ENCODE data around the gene CIB4. TPM values are rescaled to one million over a fixed set of nuclear protein-coding genes. Genes with fewer than 3 reads are reported as not detected.

CIB4 gene
- total RNA-seq, 2 donors from 2014 or later: not detected

DNA sequence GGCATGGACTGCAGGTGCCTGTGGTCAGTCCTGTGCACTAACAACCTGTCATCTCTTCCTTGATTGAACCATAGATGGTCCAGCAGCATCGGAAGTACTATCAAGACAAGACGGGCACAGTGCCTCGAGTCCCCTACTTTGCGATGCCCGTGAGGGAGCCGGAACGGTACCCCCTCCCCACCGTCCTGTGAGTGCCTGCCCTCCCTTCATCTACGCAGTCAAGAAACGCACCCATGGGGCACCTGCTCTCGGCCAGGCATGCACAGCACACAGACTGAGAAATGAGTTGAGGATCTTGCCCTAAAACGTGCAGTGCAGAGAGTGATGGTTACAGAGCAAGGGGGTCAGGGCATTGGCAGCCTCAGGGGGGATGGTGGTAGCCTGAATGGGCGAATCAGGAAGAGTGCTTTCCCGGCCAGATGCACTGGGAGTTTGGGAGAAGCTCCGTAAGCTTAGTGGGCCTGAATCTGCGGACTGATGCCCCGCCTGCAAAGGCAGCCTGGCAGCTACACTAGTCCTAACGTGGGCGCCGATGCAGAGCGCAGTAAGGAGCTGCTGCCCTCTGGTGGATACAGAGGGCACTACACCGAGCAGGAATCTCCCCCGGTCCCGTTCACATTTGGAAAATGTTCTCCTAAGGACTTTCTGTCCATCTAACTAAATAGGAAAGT, 63.6 kb downstream of the CIB4 start:
- Histone ChIP-seq H3K36me3 (replicated peaks in 1 of 2; ENCODE audit: insufficient read depth in 1 of 2, low read depth in 2 of 2) (no peaks in the 10 kb centered on the region), H3K4me3 (no peak overlapping the region), H3K27ac (no peak overlapping the region), H3K27me3 (no peaks in the 10 kb centered on the region), H3K9me3 (no peaks in the 10 kb centered on the region), H3K4me1 (no peaks in the 10 kb centered on the region)
- intact Hi-C loops (cut with DNase I): no loop called here
- 34 to 66% methylated on average over 15 to 24 of the region's 24 CpGs for WGBS, 2 donors
- DNase-seq (peak; percentile 65 to 77 (median 71)), ATAC-seq (peak; percentile 81)
- TF ChIP-seq POLR2A (IDR thresholded peaks at IDR 0.05): no peak
- TF ChIP-seq, protein P1, sequence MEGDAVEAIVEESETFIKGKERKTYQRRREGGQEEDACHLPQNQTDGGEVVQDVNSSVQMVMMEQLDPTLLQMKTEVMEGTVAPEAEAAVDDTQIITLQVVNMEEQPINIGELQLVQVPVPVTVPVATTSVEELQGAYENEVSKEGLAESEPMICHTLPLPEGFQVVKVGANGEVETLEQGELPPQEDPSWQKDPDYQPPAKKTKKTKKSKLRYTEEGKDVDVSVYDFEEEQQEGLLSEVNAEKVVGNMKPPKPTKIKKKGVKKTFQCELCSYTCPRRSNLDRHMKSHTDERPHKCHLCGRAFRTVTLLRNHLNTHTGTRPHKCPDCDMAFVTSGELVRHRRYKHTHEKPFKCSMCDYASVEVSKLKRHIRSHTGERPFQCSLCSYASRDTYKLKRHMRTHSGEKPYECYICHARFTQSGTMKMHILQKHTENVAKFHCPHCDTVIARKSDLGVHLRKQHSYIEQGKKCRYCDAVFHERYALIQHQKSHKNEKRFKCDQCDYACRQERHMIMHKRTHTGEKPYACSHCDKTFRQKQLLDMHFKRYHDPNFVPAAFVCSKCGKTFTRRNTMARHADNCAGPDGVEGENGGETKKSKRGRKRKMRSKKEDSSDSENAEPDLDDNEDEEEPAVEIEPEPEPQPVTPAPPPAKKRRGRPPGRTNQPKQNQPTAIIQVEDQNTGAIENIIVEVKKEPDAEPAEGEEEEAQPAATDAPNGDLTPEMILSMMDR (IDR thresholded peaks at IDR 0.05): peak; percentile 91 to 99 (median 91)

DNA sequence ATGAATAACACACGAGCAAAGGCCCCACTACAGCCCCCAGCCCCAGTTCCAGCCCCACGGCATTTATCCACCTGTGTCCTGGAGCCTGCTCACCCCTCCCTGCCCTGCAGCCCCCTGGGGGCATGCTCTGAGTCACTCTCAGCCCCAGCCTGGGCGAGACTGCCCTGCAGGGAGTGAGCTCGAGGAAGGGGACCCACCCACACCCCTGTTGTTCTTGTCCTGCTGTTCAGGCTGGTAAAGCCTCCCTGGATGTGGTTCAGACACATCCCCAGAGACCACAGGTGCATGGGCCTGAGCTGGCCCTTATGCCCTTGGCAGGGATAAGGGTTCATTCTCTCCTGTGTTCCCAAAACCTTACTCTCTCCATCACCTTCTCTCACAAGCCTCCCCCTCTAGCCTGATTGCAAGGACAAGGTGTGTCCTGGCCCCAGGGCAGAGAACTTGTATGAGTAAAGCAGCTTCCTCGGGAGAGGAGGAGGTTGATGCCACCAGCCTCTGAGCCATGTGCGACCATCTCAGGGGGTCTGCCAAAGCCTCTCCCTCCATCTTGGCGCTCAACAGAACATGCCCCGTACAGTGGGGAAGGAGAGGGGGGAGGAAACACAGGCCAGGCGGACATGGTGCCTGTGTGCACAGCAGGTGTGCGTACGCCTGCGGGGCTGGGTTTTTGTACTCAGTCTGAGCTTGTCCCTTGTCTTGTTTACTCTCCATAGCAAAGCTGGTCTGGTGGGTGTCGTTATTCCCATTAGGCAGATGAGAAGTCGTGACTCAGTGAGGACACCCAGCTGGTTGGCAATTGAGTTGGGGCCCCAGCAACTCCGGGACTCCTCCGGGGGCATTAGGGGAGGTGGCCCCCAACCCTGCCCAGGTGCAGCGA, 64.4 kb downstream of the CIB4 start:
- intact Hi-C loops (cut with DNase I): no loop called here
- Histone ChIP-seq H3K9me3 (no peaks in the 10 kb centered on the region), H3K4me3 (no peak overlapping the region), H3K36me3 (replicated peaks in 1 of 2; ENCODE audit: insufficient read depth in 1 of 2, low read depth in 2 of 2) (no peaks in the 10 kb centered on the region), H3K4me1 (no peaks in the 10 kb centered on the region), H3K27me3 (no peaks in the 10 kb centered on the region), H3K27ac (no peak overlapping the region)
- WGBS, 2 donors: 69 to 75% methylated on average over 13 to 17 of the region's 17 CpGs
- DNase-seq (no peak), ATAC-seq (no peak)
- no peak for TF ChIP-seq POLR2A (IDR thresholded peaks at IDR 0.05)
- TF ChIP-seq, protein P1 (IDR thresholded peaks at IDR 0.05): no peak

DNA sequence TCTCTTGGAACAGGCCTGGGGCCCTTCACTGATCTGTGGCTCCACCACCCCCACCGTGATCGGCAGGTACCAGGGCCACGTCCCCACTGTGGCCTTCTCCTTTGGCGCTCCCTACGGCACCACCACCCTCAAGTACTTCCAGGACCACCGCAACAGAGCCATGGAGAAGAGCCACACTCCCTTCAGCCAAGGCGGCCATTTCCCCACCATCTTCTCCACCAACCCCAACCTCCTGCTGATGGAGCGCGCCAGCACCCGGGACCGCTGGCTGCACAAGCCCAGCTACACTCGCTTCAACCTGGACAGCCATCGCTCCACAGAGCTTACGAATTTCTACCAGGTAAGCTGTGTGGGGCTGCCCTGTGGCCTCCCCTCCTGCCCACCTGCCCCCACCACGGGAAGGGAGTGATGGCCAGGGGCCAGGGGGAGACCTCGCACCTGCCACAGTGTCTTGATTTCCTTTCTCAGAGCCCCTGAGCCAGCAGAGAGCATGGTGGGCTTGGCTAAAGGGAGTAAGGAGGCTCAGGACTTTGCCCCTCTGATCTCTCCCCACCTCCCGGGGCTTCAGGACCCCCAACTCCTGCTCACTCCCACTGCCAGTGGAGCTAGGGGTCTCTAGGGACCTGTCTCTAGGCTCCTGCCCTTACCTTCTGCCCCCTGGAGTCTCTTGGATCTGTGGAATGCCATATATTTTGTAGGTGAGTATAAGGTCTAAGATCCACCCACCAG, 65.2 kb downstream of the CIB4 start:
- H3K9me3 ChIP-seq: no peaks in the 10 kb centered on the region
- intact Hi-C loops (cut with DNase I): no loop called here
- H3K4me3 ChIP-seq: no peak overlapping the region
- WGBS, 2 donors: 82 to 87% methylated on average over 17 of the region's 17 CpGs
- no peaks in the 10 kb centered on the region for H3K27me3 ChIP-seq
- ATAC-seq: no peak
- H3K36me3 ChIP-seq (replicated peaks in 1 of 2; ENCODE audit: insufficient read depth in 1 of 2, low read depth in 2 of 2): no peaks in the 10 kb centered on the region
- TF ChIP-seq, protein P1 (IDR thresholded peaks at IDR 0.05): no peak
- no peak for TF ChIP-seq POLR2A (IDR thresholded peaks at IDR 0.05)
- no peak overlapping the region for H3K27ac ChIP-seq
- DNase-seq: no peak
- no peaks in the 10 kb centered on the region for H3K4me1 ChIP-seq

DNA sequence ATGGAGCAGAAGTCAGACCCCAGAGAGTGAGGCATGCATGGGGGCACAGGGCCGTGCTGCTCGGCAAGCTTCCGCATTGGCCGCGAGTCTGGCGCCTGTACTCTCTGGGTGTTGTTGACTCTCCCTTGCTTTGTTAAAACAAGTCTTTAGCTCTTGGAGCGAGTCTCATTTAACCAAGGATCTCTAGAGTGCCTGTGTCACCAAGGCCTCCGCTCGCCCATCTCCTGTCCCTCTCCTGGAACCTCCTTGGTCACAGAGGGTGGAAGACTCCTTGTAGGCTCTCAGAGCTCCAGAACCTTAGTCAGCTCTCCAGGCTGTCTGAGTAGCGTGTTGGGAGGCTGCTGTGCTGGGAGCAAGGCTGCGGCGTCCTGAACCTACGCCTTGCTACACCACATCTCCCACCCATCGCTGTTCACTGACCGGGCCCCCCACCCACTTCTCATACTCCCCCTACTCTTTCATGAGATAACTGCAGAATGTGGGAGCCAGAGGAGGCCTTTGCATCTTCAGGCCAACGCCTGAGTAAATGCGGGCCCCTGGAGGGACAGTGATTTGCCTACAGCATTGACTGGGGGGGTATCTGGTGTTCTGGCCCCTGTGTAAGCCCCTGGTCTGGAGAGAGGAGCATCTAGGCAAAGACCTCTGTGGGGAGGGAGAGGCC, 66.1 kb downstream of the CIB4 start:
- Histone ChIP-seq H3K9me3 (no peaks in the 10 kb centered on the region), H3K27me3 (no peaks in the 10 kb centered on the region), H3K4me1 (no peaks in the 10 kb centered on the region), H3K36me3 (replicated peaks in 1 of 2; ENCODE audit: insufficient read depth in 1 of 2, low read depth in 2 of 2) (no peaks in the 10 kb centered on the region), H3K4me3 (no peak overlapping the region), H3K27ac (no peak overlapping the region)
- TF ChIP-seq, protein P1 (IDR thresholded peaks at IDR 0.05): no peak
- no peak for TF ChIP-seq POLR2A (IDR thresholded peaks at IDR 0.05)
- ATAC-seq (no peak), DNase-seq (no peak)
- intact Hi-C loops (cut with DNase I): no loop called here
- 78 to 82% methylated on average over 16 to 17 of the region's 17 CpGs for WGBS, 2 donors
